Testis (tissue), 3 donors: Measurements from ENCODE around the gene L1CAM. TPM values are rescaled to one million over a fixed set of nuclear protein-coding genes. Genes with fewer than 3 reads are reported as not detected.

Experiments
- DNase-seq: peaks from one replicate; pipeline ENCODE4 v3.0.0-alpha.2; 2019
- H3K27ac ChIP-seq, 2 donors: fragments of 200-600 bp; sonication (generic); one replicate each; pipeline ENCODE4 v1.5.1; 2019
- H3K27me3 ChIP-seq: fragments of 200-600 bp; sonication (generic); one replicate; pipeline ENCODE4 v1.5.1; 2019
- H3K36me3 ChIP-seq: fragments of 200-600 bp; sonication (generic); one replicate; pipeline ENCODE4 v1.5.1; 2017; ENCODE audit warnings: low read depth; ENCODE audit errors: missing control alignments
- H3K4me1 ChIP-seq: fragments of 200-600 bp; sonication (generic); one replicate; pipeline ENCODE4 v1.5.1; 2019
- H3K4me3 ChIP-seq, 2 donors: fragments of 200-600 bp; sonication (generic); one replicate each; pipeline ENCODE4 v1.5.1; 2017 to 2019
- H3K9me3 ChIP-seq: fragments of 200-600 bp; sonication (generic); one replicate; pipeline ENCODE4 v1.5.1; 2017
- POLR2A ChIP-seq: fragments of 450-650 bp; IDR thresholded peaks from one replicate; pipeline ENCODE4 v1.6.1; 2017; ENCODE audit warnings: antibody characterized with exemption, mild to moderate bottlenecking, moderate library complexity
- WGBS, 2 donors: methylation state at CpG; one replicate each; pipeline ENCODE4 v1.1.5; 2018; 5-methylcytosine and 5-hydroxymethylcytosine counted together
- intact Hi-C: fragments of 100-400 bp; cut with DNase I; formaldehyde crosslinking; loops from one replicate; pipeline ENCODE4 v1.15.1; 2023; ENCODE audit warnings: low total_unique reads
- polyA plus RNA-seq: library from polyadenylated mRNA; stranded (reverse); fragments of 350-450 nt; fragmentation: Illumina TruSeq; extraction: RNeasy Lipid Tissue Mini Kit (QIAGEN cat#74804); gene quantifications from one replicate; pipeline ENCODE4 v1.2.3, GENCODE V29; 2014; ENCODE audit warnings: low read depth, low replicate concordance; ENCODE audit not compliant: insufficient read depth
- total RNA-seq, 2 donors: library from RNA; depleted of rRNA; stranded (reverse); fragments of >200 nt; gene quantifications; one replicate each; pipeline ENCODE4 v1.2.3, GENCODE V29; 2016
- TF ChIP-seq, protein P1 (sequence below), 3 experiments: fragments of 450-650 bp in 2 of 3; fragments of 200-600 bp in 1 of 3; sonication (generic) in 1 of 3; IDR thresholded peaks; one replicate each; pipeline ENCODE4 v1.5.1; 2016 to 2019; ENCODE audit warnings: antibody characterized with exemption in 3 of 3, mild to moderate bottlenecking in 2 of 3, moderate library complexity in 1 of 3

The L1CAM gene
- total and polyA plus RNA-seq, 3 donors from 2014 or later: 1.7 to 4.5 (median 2.5) TPM

DNA sequence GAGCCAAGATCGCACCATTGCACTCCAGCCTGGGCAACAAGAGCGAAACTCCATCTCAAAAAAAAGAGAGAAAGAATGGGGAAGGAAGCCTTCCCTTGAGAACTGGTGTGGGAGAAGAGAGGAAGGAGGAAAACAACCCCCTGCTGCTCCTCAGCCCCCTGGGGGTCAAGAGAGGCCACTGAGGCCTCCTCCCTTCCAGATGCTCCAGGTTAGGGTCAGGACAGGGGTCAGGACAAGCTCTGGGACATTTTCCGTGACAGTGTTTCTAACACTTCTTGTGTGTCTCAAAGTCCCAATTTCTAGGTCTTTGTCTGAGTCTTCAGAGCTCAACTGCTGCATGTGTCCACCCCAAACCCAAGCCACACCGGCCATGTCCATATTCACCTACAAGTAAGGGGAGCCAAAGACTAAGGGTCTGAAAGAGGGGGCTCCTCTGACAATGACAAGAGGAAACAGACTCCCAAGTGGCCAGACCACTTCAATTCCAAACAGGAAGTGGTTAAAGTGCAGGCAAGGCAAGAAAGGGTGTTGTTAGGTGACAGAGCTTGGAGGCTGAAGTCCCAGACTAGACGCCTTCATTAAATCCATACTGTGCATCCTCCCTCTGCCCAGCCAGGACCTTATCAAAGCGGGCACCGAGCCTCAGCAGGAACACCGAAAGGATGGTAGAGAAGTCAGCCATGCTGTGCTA is 8.3 kb downstream of the L1CAM start:
- intact Hi-C loops: no loop called here
- Histone ChIP-seq H3K4me3 (no peak overlapping the region), H3K27me3 (no peaks in the 10 kb centered on the region), H3K4me1 (no peaks in the 10 kb centered on the region), H3K36me3 (no peaks in the 10 kb centered on the region), H3K9me3 (no peaks in the 10 kb centered on the region), H3K27ac (no peak overlapping the region)
- WGBS, 2 donors: 85 to 96% methylated on average over 4 to 8 of the region's 8 CpGs
- DNase-seq: no peak
- TF ChIP-seq, protein P1, sequence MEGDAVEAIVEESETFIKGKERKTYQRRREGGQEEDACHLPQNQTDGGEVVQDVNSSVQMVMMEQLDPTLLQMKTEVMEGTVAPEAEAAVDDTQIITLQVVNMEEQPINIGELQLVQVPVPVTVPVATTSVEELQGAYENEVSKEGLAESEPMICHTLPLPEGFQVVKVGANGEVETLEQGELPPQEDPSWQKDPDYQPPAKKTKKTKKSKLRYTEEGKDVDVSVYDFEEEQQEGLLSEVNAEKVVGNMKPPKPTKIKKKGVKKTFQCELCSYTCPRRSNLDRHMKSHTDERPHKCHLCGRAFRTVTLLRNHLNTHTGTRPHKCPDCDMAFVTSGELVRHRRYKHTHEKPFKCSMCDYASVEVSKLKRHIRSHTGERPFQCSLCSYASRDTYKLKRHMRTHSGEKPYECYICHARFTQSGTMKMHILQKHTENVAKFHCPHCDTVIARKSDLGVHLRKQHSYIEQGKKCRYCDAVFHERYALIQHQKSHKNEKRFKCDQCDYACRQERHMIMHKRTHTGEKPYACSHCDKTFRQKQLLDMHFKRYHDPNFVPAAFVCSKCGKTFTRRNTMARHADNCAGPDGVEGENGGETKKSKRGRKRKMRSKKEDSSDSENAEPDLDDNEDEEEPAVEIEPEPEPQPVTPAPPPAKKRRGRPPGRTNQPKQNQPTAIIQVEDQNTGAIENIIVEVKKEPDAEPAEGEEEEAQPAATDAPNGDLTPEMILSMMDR (IDR thresholded peaks at IDR 0.05): no peak
- TF ChIP-seq POLR2A: no peak

DNA sequence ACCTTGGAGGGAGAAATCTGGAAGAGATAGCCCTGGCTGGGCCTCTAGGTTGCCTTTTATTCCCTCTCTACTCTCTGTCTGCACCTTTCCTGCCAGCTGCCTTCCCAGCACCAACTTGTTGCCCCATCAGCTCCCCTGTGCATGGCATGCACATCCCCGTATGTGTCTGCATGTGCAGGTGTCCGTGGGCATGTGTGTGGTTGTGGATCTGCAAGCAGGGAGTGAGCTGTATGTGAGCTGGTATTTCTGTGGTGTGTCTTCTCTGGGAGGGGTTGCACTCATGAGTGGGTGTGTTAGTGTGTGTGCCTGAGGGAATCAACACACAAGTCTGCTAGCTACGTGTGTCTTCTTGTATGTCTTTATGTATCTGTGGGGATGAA is 9.9 kb downstream of the L1CAM start:
- H3K4me1 ChIP-seq: no peaks in the 10 kb centered on the region
- intact Hi-C loops: no loop called here
- no peak overlapping the region for H3K4me3 ChIP-seq
- no peaks in the 10 kb centered on the region for H3K27me3 ChIP-seq
- no peak for TF ChIP-seq POLR2A
- TF ChIP-seq, protein P1 (IDR thresholded peaks at IDR 0.05): no peak
- no peak for DNase-seq
- H3K9me3 ChIP-seq: no peaks in the 10 kb centered on the region
- 53 to 63% methylated on average over 1 to 3 of the region's 3 CpGs for WGBS, 2 donors
- no peaks in the 10 kb centered on the region for H3K36me3 ChIP-seq
- no peak overlapping the region for H3K27ac ChIP-seq

GRCh38 chrX:153875391-153876111 is 10.4 kb downstream of the L1CAM start:
- H3K4me3 ChIP-seq: no peak overlapping the region
- intact Hi-C loops: no loop called here
- no peak for TF ChIP-seq POLR2A
- TF ChIP-seq, protein P1 (IDR thresholded peaks at IDR 0.05): no peak
- no peaks in the 10 kb centered on the region for H3K9me3 ChIP-seq
- WGBS, 2 donors: 0 to 3% methylated on average over 2 to 42 of the region's 42 CpGs
- DNase-seq: peak; percentile 57
- no peaks in the 10 kb centered on the region for H3K27me3 ChIP-seq
- H3K36me3 ChIP-seq: no peaks in the 10 kb centered on the region
- H3K4me1 ChIP-seq: no peaks in the 10 kb centered on the region
- H3K27ac ChIP-seq: no peak overlapping the region

DNA sequence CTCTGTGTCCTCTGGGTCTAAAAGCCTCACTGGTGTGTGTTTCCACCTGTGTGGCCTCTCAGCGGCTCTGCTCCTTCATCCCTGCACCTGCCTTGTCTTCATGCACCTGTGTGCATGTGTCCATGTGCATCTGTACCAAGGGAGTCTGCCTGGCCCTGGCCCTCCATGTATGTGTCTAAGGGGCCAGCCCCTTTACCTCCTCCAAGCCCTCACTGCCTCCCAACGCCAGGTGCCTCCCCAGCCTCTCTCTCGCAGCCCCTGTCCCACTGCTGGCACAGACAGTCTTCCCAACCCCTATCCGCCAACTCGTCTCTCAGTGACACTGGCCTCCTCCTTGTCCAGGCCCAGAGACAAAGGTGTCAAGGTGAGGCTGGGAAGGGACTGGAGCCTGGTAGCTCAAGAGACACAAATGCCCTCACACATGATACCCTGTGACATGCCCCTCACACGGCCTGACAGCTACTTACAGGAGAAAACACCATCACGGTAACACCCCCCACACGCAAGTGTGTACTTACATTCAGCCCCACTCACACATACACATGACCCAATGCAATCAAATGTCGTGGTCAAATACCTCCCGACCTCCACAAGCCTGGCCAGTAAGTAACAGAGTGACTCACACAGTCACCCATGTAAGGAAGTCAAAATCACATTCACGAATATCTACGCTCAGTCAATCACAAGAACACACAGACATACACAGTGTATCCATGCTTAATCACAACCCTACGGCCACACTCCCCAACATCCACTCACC is 11.4 kb downstream of the L1CAM start:
- WGBS, 2 donors: 78 to 84% methylated on average over 5 to 13 of the region's 13 CpGs
- intact Hi-C loops: no loop called here
- TF ChIP-seq, protein P1 (IDR thresholded peaks at IDR 0.05): no peak
- no peak for TF ChIP-seq POLR2A
- no peak for DNase-seq
- Histone ChIP-seq H3K36me3 (no peaks in the 10 kb centered on the region), H3K27ac (no peak overlapping the region), H3K4me1 (no peaks in the 10 kb centered on the region), H3K4me3 (no peak overlapping the region), H3K27me3 (no peaks in the 10 kb centered on the region), H3K9me3 (no peaks in the 10 kb centered on the region)
